ENCODE data around the gene HGS. TPM values are rescaled to one million over a fixed set of nuclear protein-coding genes. Genes with fewer than 3 reads are reported as not detected.

HGS gene
- total and polyA plus RNA-seq, 2 of the 13 experiments (the other 11 are each of a cell fraction or from before 2014, with no cell fraction given), result 73.3 to 78.1 TPM

GRCh38 chr17:81719410-81720266 lies 35.8 kb downstream of the HGS start:
- H3K27me3 ChIP-seq (ENCODE audit: control insufficient read depth in 1 of 2, insufficient read depth in 2 of 2, low read length in 2 of 2), result no peaks in the 10 kb centered on the region
- no peaks in the 10 kb centered on the region for H4K20me1 ChIP-seq (ENCODE audit: insufficient read depth, low read length)
- H3K4me1 ChIP-seq (ENCODE audit: insufficient read depth, low read length), result peaks cover 30% of the 10 kb centered on the region
- BruUV-seq (replicated peaks), result no TSS peak
- no peak overlapping the region for H3K4me2 ChIP-seq (ENCODE audit: low read depth, low read length)
- no peak overlapping the region for H3K9ac ChIP-seq (ENCODE audit: insufficient read depth, low read depth, low read length)
- H3K9me3 ChIP-seq (ENCODE audit: low read length), result no peaks in the 10 kb centered on the region
- WGBS (ENCODE audit: low lambda C conversion rate), result 92% methylated on average over 32 of the region's 33 CpGs
- H2AFZ ChIP-seq (ENCODE audit: low read length), result no peak overlapping the region
- peaks cover 19 to 47% of the 10 kb centered on the region in 2 experiments for H3K36me3 ChIP-seq (replicated peaks in 1 of 2; ENCODE audit: control insufficient read depth in 1 of 2, insufficient read depth in 2 of 2, low read length in 2 of 2)
- no peak overlapping the region for H3K27ac ChIP-seq (ENCODE audit: extremely low read length, insufficient read depth, low read length)
- ChIA-PET CTCF (ENCODE audit: low intra/inter-chr PET ratio, low total read pairs) (no interaction called here), POLR2A (interaction anchor here (0.8 kb wide), 1 partner anchor 8 kb away, joined by 3 read pairs; no protein-coding TSS in a partner anchor)
- H3K4me3 ChIP-seq (replicated peaks in 1 of 3; ENCODE audit: insufficient read depth in 1 of 3, low read depth in 2 of 3, low read length in 3 of 3), result no peak overlapping the region
- in situ Hi-C loops (cut with HindIII; ENCODE audit: extremely low pct_ligation_motif_present, low pct_unique_long_range_greater_than_20kb) (no loop called here), intact Hi-C loops (cut with micrococcal nuclease; ENCODE audit: unreplicated experiment) (no loop called here)
- TF ChIP-seq RFX5 (IDR thresholded peaks at IDR 0.05; ENCODE audit: low read depth, low read length) (0 out of 2 replicates have a peak, but pooled peaks have one; percentile 12), ZNF446 (CRISPR knock-in tag; IDR thresholded peaks at IDR 0.05) (no peak), PHF8 (CRISPR knock-in tag; IDR thresholded peaks at IDR 0.05) (0 out of 2 replicates have a peak, but pooled peaks have one; percentile 7), RBFOX2 (IDR thresholded peaks at IDR 0.05; ENCODE audit: low read depth, low read length) (peak; percentile 56), AGO2 (optimal IDR thresholded peaks at IDR 0.05; ENCODE audit: low read depth, low read length) (peak; percentile 48)
- no peak for ATAC-seq
- no peak for DNase-seq (ENCODE audit: low spot score)
- H3K79me2 ChIP-seq (ENCODE audit: insufficient read depth, low read length), result peaks cover 10% of the 10 kb centered on the region
- FAIRE-seq, result no peak

- ChIA-PET POLR2A (interaction anchor here (0.8 to 5.8 kb wide), 2 partner anchors 7 to 9 kb away, joined by 3 to 72 read pairs; partner anchors contain the start of gene SLC25A10), CTCF (ENCODE audit: low intra/inter-chr PET ratio, low total read pairs) (no interaction called here)
- Histone ChIP-seq H3K4me2 (ENCODE audit: low read depth, low read length) (no peak overlapping the region), H3K4me1 (ENCODE audit: insufficient read depth, low read length) (peaks cover 25% of the 10 kb centered on the region), H4K20me1 (ENCODE audit: insufficient read depth, low read length) (no peaks in the 10 kb centered on the region), H3K27me3 (ENCODE audit: control insufficient read depth in 1 of 2, insufficient read depth in 2 of 2, low read length in 2 of 2) (no peaks in the 10 kb centered on the region), H3K79me2 (ENCODE audit: insufficient read depth, low read length) (peaks cover 2% of the 10 kb centered on the region), H3K9ac (ENCODE audit: insufficient read depth, low read depth, low read length) (no peak overlapping the region), H3K27ac (ENCODE audit: extremely low read length, insufficient read depth, low read length) (no peak overlapping the region), H3K9me3 (ENCODE audit: low read length) (no peaks in the 10 kb centered on the region), H3K36me3 (replicated peaks in 1 of 2; ENCODE audit: control insufficient read depth in 1 of 2, insufficient read depth in 2 of 2, low read length in 2 of 2) (peaks cover 16 to 38% of the 10 kb centered on the region in 2 experiments), H2AFZ (ENCODE audit: low read length) (no peak overlapping the region), H3K4me3 (replicated peaks in 1 of 3; ENCODE audit: insufficient read depth in 1 of 3, low read depth in 2 of 3, low read length in 3 of 3) (no peak overlapping the region)
- BruUV-seq (replicated peaks), result TSS peak; percentile 7
- intact Hi-C loops (cut with micrococcal nuclease; ENCODE audit: unreplicated experiment) (no loop called here), in situ Hi-C loops (cut with HindIII; ENCODE audit: extremely low pct_ligation_motif_present, low pct_unique_long_range_greater_than_20kb) (no loop called here)
- ATAC-seq (no peak), FAIRE-seq (no peak), DNase-seq (ENCODE audit: low spot score) (no peak)
- 93% methylated on average over 29 of the region's 33 CpGs for WGBS (ENCODE audit: low lambda C conversion rate)
- TF ChIP-seq ZNF333 (CRISPR knock-in tag; IDR thresholded peaks at IDR 0.05; ENCODE audit: borderline replicate concordance), result 0 out of 2 replicates have a peak, but pooled peaks have one; percentile 33
- no peak for TF ChIP-seq MIER2 (CRISPR knock-in tag; IDR thresholded peaks at IDR 0.05)
- TF ChIP-seq PHB2 (IDR thresholded peaks at IDR 0.05; ENCODE audit: partially characterized antibody), result no peak
- TF ChIP-seq RBFOX2 (IDR thresholded peaks at IDR 0.05; ENCODE audit: low read depth, low read length), result peak; percentile 53
- TF ChIP-seq RBAK (CRISPR knock-in tag; IDR thresholded peaks at IDR 0.05), result no peak
- TF ChIP-seq SNAI1 (CRISPR knock-in tag; IDR thresholded peaks at IDR 0.05; ENCODE audit: borderline replicate concordance), result no peak
- TF ChIP-seq ZFY (CRISPR knock-in tag; IDR thresholded peaks at IDR 0.05), result peak; percentile 8; the same call in 1 of the 2 replicates
- TF ChIP-seq E2F2 (CRISPR knock-in tag; IDR thresholded peaks at IDR 0.05; ENCODE audit: borderline replicate concordance), result no peak
- no peak for TF ChIP-seq PLRG1 (conservative IDR thresholded peaks at IDR 0.05)
- TF ChIP-seq ZSCAN30 (CRISPR knock-in tag; IDR thresholded peaks at IDR 0.05), result 0 out of 2 replicates have a peak, but pooled peaks have one; percentile 55
- TF ChIP-seq TP53 (CRISPR knock-in tag; conservative IDR thresholded peaks at IDR 0.05), result no peak
- peak; percentile 31; the same call in 1 of the 2 replicates for TF ChIP-seq POLR2AphosphoS5 (IDR thresholded peaks at IDR 0.05; ENCODE audit: low read depth, low read length)
These were observed 36.7 kb downstream of the HGS start for GRCh38 chr17:81720267-81721071.
